ENCODE data around the gene GLUD1.
"Not testable (repeated sequence)": the region's sequence is repeated elsewhere in the genome, so short reads cannot be mapped to it uniquely, and the experiment has no call there.

The GLUD1 gene

GRCh38 chr10:87089746-87090145, 4.9 kb downstream of the GLUD1 start:
- no peak for DNase-seq

GRCh38 chr10:87085537-87085936, 9.1 kb downstream of the GLUD1 start:
- no peak for DNase-seq

- DNase-seq: peak; percentile 30
Measured at GRCh38 chr10:87084291-87084782, 10.3 kb downstream of the GLUD1 start.

GRCh38 chr10:87083576-87084290, 10.9 kb downstream of the GLUD1 start:
- DNase-seq: not testable (repeated sequence)

- DNase-seq: peak; percentile 67
Measured at GRCh38 chr10:87082219-87082618, 12.4 kb downstream of the GLUD1 start.

- DNase-seq: not testable (repeated sequence)
Measured at GRCh38 chr10:87081574-87081973, 13.1 kb downstream of the GLUD1 start.

- DNase-seq: not testable (repeated sequence)
Measured at GRCh38 chr10:87080621-87081020, 14.0 kb downstream of the GLUD1 start.

GRCh38 chr10:87079106-87079836, 15.4 kb downstream of the GLUD1 start:
- DNase-seq: no peak

- DNase-seq: not testable (repeated sequence)
Measured at GRCh38 chr10:87076421-87076820, 18.2 kb downstream of the GLUD1 start.

GRCh38 chr10:87072449-87072848, 22.2 kb downstream of the GLUD1 start:
- DNase-seq: no peak

- no peak for DNase-seq
Measured at GRCh38 chr10:87068281-87068680, 26.4 kb downstream of the GLUD1 start.

- DNase-seq: no peak
Measured at GRCh38 chr10:87066865-87067264, 27.8 kb downstream of the GLUD1 start.

- no peak for DNase-seq
Measured at GRCh38 chr10:87066178-87066577, 28.5 kb downstream of the GLUD1 start.

GRCh38 chr10:87064651-87065050, 30.0 kb downstream of the GLUD1 start:
- DNase-seq: no peak

- no peak for DNase-seq
Measured at GRCh38 chr10:87060280-87060928, 34.2 kb downstream of the GLUD1 start.

GRCh38 chr10:87059401-87059800, 35.2 kb downstream of the GLUD1 start:
- no peak for DNase-seq

GRCh38 chr10:87058171-87058570, 36.5 kb downstream of the GLUD1 start:
- no peak for DNase-seq

- DNase-seq: peak; percentile 89
Measured at GRCh38 chr10:87054373-87055295, 40.0 kb downstream of the GLUD1 start.

GRCh38 chr10:87053577-87054181, 41.0 kb downstream of the GLUD1 start:
- DNase-seq: no peak

GRCh38 chr10:87053111-87053510, 41.5 kb downstream of the GLUD1 start:
- DNase-seq: no peak

- no peak for DNase-seq
Measured at GRCh38 chr10:87045434-87045938, 49.2 kb downstream of the GLUD1 start.

GRCh38 chr10:87043579-87043978, 51.1 kb downstream of the GLUD1 start:
- not testable (repeated sequence) for DNase-seq
